ENCODE data around the gene NLRC5. TPM values are rescaled to one million over a fixed set of nuclear protein-coding genes. Genes with fewer than 3 reads are reported as not detected.

NLRC5 gene
- total RNA-seq, 1 experiment from 2014 or later, result 29.4 TPM

DNA sequence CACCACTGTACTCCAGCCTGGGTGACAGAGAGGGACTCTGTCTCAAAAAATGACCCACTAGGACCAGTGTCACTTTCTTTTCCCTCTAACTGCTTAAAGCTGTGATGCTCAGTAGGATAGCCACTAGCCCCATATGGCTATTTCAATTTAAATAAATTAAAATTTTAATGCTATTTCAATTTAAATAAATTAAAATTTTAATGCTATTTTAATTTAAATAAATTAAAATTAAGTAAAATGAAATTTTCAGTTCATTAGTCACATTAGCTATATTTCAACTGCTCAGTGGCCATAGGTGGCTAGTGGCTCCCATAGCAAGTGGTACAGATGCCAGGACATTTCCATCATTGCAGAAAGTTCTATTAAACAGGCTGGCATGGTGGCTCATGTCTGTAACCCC is 43.0 kb downstream of the NLRC5 start:
- DNase-seq (ENCODE audit: low read depth in 1 of 2, low spot score in 2 of 2), result no peak
- Histone ChIP-seq H3K36me3 (peaks cover 69% of the 10 kb centered on the region), H3K4me1 (replicated peaks) (no peaks in the 10 kb centered on the region), H3K27me3 (replicated peaks) (no peaks in the 10 kb centered on the region), H3K27ac (no peak overlapping the region), H3K9me3 (replicated peaks) (no peaks in the 10 kb centered on the region), H3K4me3 (no peak overlapping the region)

DNA sequence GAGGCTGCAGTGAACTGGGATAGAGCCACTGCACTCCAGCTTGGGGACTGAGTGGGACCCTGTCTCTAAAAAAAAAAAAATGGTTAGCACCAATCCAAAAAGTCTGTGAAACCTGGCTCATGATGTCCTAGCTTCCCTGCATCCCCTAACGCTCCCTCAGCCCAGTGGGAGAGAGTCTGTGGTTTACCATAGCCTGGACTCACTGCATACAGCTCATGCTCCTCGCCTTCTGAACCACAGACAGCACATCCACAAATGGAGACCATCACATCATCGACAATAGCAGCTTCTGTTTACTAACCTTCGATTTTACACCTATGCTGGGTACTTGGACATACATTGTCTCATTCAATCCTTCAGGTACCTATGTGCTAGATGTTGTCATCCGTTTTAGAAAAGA is 43.6 kb downstream of the NLRC5 start:
- H3K4me1 ChIP-seq (replicated peaks), result no peaks in the 10 kb centered on the region

DNA sequence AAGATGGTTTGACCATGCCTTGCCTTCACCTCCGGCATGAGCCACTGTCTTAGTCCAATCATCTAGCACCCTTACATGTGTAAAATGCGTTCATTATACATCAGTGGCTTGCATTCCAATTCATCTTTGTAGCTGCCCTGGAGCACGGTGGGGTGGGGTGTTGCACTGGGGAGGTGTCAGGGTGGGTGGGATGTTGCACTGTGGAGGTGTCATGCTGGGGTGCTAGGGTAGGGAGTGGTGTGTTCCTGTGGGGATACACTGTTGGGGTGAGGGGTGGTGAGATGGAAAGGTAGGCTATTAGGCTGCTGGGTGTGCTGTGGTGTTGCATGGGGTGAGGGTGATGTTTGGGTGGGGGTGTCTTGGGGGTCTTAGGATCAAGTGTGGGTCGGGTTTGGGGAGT is 47.0 kb downstream of the NLRC5 start:
- Histone ChIP-seq H3K4me3 (no peak overlapping the region), H3K4me1 (replicated peaks) (no peaks in the 10 kb centered on the region), H3K27ac (no peak overlapping the region), H3K9me3 (replicated peaks) (no peaks in the 10 kb centered on the region), H3K27me3 (replicated peaks) (no peaks in the 10 kb centered on the region), H3K36me3 (peaks cover 75% of the 10 kb centered on the region)
- no peak for DNase-seq (ENCODE audit: low read depth in 1 of 2, low spot score in 2 of 2)

More for the DNA sequence above, 43.6 kb downstream of the NLRC5 start:
- Histone ChIP-seq H3K27ac (no peak overlapping the region), H3K36me3 (peaks cover 70% of the 10 kb centered on the region), H3K4me3 (no peak overlapping the region), H3K9me3 (replicated peaks) (no peaks in the 10 kb centered on the region), H3K27me3 (replicated peaks) (no peaks in the 10 kb centered on the region)
- no peak for DNase-seq (ENCODE audit: low read depth in 1 of 2, low spot score in 2 of 2)

DNA sequence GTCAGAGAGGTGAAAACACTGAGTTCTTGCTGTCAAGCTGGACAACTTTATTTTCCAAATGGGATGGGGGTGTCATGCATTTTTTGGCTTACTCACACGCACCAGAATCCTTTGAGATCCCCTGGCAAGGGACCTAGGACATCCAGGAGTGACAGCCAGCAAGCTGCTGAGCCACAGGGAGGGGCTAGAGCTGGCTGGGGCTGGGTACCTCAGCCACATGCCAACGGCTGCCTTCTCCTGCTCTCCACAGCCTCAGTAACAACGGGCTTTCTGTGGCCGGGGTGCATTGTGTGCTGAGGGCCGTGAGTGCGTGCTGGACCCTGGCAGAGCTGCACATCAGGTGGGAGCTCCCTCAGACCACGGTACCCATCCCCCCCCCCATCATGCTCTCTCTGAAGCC is 47.6 kb downstream of the NLRC5 start:
- Histone ChIP-seq H3K4me1 (replicated peaks) (no peaks in the 10 kb centered on the region), H3K4me3 (no peak overlapping the region), H3K36me3 (peaks cover 71% of the 10 kb centered on the region), H3K27ac (no peak overlapping the region), H3K9me3 (replicated peaks) (no peaks in the 10 kb centered on the region), H3K27me3 (replicated peaks) (no peaks in the 10 kb centered on the region)
- DNase-seq (ENCODE audit: low read depth in 1 of 2, low spot score in 2 of 2), result no peak

DNA sequence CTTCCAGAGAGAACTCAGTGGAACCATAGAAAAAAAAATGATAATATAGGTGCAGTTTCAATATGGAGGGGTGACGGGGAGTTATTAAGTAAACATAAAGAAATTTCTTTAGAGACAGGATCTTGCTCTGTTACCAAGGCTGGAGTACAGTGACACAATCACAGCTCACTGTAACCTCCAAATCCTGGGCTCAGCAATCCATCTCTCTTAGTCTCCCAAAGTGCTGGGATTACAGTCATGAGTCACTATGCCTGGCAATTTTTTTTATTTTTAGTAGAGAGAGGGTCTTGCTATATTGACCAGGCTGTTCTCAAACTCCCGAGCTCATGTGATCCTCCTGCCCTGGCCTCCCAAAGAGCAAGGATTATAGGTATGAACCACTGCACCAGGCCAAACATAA is 48.8 kb downstream of the NLRC5 start:
- H3K4me3 ChIP-seq, result no peak overlapping the region
- H3K27me3 ChIP-seq (replicated peaks), result no peaks in the 10 kb centered on the region
- H3K9me3 ChIP-seq (replicated peaks), result no peaks in the 10 kb centered on the region
- no peak overlapping the region for H3K27ac ChIP-seq
- no peak for DNase-seq (ENCODE audit: low read depth in 1 of 2, low spot score in 2 of 2)
- H3K4me1 ChIP-seq (replicated peaks), result no peaks in the 10 kb centered on the region
- H3K36me3 ChIP-seq, result peaks cover 76% of the 10 kb centered on the region

DNA sequence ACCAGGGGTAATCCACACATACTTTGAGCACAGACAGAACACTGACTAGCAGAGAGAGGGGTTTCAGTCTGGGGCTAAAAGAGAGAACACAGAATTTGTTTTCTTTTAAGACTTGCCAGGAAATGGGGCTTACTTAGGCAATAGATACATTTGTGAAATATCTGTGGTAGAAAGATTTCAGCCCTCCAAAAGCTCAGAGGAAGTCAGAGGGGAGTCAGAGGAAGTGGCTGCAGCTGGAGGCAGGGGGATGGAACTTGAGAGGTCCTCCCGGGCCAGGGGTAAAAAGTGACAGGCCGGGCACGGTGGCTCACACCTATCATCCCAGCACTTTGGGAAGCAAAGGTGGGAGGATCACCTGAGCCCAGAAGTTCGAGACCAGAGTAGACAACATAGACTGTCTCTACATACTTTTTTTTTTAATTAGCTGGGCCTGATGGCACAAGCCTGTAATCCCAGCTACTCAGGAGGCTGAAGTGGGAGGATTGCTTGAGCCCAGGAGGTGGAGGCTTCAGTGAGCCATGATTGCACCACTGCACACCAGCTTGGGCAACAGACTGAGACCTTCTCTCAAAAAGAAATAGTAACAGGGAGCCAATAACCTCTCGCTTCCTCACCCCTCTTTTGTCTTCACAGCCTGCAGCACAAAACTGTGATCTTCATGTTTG is 49.9 kb downstream of the NLRC5 start:
- Histone ChIP-seq H3K27ac (no peak overlapping the region), H3K36me3 (peaks cover 76% of the 10 kb centered on the region), H3K4me3 (no peak overlapping the region), H3K27me3 (replicated peaks) (no peaks in the 10 kb centered on the region), H3K9me3 (replicated peaks) (no peaks in the 10 kb centered on the region), H3K4me1 (replicated peaks) (no peaks in the 10 kb centered on the region)
- DNase-seq (ENCODE audit: low read depth in 1 of 2, low spot score in 2 of 2), result no peak

DNA sequence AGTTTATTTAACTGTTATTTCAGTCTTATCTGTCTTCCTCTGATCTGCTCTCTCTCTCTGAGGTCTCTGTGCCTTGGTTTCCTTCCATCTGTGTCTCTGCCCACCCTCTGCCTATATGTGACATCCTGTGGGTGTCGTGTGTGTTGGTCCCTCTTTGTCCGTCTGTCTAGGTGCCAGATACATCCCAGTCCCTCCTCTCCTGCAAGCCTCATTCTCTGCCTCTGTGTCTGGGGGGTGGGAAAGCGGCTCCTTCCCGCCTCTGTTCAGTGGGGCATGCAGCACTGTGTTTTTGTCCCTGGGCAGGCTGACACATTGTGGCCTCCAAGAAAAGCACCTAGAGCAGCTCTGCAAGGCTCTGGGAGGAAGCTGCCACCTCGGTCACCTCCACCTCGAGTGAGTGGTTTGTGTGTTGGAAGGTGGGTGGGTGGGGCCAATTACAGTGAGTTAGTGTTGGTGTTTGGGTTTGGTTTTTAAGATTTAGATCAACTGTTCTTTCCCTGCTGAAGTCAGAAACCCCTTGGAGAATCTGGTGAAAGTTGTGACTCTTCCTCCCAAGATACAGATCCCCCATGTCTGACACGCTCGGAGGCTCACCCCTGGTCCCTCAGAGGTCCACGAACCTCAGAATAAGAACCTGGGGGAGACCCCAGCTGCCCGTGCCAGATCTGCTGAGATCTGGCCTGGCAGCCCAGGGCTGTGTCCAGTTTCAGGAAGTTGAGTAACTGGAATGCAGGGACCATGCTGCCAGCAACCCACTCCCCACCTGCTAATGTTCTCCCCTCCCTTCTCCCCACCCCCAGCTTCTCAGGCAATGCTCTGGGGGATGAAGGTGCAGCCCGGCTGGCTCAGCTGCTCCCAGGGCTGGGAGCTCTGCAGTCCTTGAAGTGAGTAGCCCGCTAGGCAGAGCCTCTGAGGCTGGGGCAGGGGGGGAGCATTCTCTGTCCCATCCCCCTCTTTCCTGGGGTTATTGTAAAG is 52.1 kb downstream of the NLRC5 start:
- H3K9me3 ChIP-seq (replicated peaks), result no peaks in the 10 kb centered on the region
- no peaks in the 10 kb centered on the region for H3K27me3 ChIP-seq (replicated peaks)
- no peaks in the 10 kb centered on the region for H3K4me1 ChIP-seq (replicated peaks)
- H3K36me3 ChIP-seq, result peaks cover 78% of the 10 kb centered on the region
- H3K27ac ChIP-seq, result no peak overlapping the region
- DNase-seq (ENCODE audit: low read depth in 1 of 2, low spot score in 2 of 2), result no peak
- no peak overlapping the region for H3K4me3 ChIP-seq

DNA sequence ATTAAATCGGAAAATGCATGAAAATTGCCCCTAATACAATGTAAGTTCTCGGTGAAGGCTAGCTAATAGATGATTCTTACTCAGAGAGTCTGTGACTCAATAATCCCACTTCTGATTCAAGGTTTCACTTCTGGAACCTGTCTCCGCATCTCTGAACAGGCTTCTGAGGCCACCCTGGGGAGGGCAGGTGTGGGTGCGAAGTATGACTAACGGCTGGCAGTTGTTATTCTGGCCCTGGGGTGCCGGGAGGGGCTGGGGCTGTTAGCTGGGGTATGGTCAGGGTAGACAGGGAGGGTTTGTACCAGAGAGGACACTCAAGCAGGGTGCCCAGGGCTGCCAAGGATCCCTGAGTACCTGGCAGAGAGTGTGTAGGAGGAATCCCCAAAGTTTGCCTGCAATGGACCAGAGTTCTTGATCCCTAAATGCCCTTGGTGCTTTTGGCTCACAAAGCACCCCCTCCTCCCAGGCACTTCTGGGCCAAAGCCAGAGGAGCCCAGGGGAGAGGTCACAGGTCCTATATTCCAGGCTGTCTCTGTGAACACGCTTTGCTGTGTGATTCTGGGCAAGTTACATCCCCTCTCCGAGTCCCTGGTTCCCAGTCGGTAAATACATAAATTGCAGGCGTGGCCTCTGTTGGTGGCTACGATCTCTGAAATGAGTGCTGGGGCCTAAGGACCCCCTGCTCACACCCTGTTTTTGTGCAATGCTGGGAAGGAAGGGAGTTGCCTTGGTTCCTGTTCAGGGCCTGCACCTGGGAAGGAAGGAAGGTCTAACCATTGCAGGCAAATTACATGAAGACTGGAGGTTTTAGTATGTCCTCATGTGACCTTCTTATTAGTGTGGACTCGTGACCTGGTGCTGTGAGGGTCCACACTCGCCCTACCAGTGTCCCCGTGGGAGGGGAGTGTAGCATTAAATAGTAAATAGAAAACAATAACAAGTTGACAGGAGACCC is 53.1 kb downstream of the NLRC5 start:
- Histone ChIP-seq H3K27ac (no peak overlapping the region), H3K36me3 (peaks cover 79% of the 10 kb centered on the region), H3K4me1 (replicated peaks) (no peaks in the 10 kb centered on the region), H3K4me3 (no peak overlapping the region), H3K27me3 (replicated peaks) (no peaks in the 10 kb centered on the region), H3K9me3 (replicated peaks) (no peaks in the 10 kb centered on the region)
- DNase-seq (ENCODE audit: low read depth in 1 of 2, low spot score in 2 of 2), result no peak

DNA sequence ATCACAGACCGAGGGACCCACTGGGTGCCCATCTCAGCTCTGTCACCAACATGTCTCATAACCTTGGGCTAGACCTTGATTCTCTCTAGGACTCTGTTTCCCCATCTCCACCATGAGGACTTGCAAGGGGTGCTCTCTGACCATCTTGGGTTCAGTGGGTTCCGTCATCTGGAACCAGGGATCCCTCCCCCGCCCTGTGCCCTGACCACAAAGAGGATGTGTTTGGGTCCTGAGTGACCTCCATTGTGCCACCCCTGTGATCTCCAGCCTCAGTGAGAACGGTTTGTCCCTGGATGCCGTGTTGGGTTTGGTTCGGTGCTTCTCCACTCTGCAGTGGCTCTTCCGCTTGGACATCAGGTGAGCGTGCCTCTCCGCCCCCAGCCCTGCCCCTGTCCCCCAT is 53.9 kb downstream of the NLRC5 start:
- H3K9me3 ChIP-seq (replicated peaks), result no peaks in the 10 kb centered on the region
- H3K27me3 ChIP-seq (replicated peaks), result no peaks in the 10 kb centered on the region
- DNase-seq (ENCODE audit: low read depth in 1 of 2, low spot score in 2 of 2), result no peak
- H3K4me3 ChIP-seq, result no peak overlapping the region
- H3K27ac ChIP-seq, result no peak overlapping the region
- H3K4me1 ChIP-seq (replicated peaks), result no peaks in the 10 kb centered on the region
- H3K36me3 ChIP-seq, result peaks cover 78% of the 10 kb centered on the region

DNA sequence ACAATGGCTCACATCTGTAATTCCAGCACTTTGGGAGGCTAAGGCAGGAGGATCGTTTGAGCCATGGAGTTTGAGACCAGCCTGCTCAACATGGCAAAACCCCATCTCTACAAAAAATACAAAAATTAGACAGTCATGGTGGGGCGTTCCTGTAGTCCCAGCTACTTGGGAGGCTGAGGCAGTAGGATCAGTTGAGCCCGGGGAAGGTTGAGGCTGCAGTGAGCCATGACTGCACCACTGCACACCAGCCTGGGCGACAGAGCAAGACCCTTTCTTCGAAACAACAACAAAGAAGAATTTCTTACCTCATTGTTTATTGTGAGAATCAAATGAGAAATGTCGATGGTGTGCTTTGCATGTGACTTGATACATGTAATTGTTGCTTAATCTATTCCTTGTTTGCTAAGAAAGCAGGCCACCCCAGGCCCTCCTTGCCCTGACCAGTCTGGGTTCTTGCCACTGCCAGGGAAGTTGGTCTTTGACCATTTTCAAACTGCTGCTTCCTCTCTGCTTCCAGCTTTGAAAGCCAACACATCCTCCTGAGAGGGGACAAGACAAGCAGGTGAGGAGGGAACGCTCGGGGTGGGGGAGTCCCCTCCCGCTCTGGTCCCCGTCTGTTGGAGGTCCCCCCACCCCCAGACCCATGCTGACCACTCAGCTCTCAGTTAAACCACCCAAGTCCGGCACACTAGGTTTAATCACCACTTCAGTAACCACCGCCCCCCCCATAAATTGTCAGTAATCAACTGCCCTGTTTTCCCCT is 55.8 kb downstream of the NLRC5 start:
- no peaks in the 10 kb centered on the region for H3K27me3 ChIP-seq (replicated peaks)
- H3K27ac ChIP-seq, result no peak overlapping the region
- DNase-seq (ENCODE audit: low read depth in 1 of 2, low spot score in 2 of 2), result no peak
- H3K4me1 ChIP-seq (replicated peaks), result no peaks in the 10 kb centered on the region
- H3K36me3 ChIP-seq, result peaks cover 72% of the 10 kb centered on the region
- no peaks in the 10 kb centered on the region for H3K9me3 ChIP-seq (replicated peaks)
- no peak overlapping the region for H3K4me3 ChIP-seq

DNA sequence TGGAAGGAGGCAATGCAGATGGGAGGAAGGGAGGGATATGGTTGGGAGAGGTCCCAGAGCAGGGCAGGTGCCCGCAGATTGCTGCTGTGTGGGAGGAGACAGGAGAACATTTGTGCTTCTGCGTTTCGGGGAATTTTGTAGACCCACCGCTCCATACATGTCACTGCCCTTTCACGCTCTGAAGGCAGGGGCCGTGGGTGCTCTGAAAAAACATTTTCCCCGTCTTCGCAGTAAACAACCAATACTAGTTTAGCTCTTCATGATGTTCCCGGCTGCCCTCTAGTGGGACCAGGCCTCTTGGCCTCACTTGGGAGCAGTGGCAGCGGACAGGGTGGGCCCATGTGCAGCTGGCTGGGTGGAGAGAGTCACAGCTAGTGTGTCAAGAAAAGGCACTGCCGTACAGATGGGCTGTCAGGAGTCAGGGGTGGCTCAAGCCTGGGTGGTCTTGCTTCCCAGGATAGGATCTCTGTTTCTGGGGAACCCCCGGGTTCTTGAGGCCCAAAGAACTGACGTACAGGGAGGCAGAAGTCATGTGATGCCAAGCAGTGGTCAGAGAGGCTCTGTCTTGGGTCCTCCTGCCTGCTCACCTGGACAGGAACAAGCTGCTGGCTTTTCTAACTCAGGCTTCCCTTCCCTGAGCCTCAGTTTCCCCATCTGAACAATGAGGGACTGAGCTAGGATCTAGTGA is 56.5 kb downstream of the NLRC5 start:
- Histone ChIP-seq H3K27me3 (replicated peaks) (no peaks in the 10 kb centered on the region), H3K4me1 (replicated peaks) (no peaks in the 10 kb centered on the region), H3K9me3 (replicated peaks) (no peaks in the 10 kb centered on the region), H3K27ac (no peak overlapping the region), H3K36me3 (peaks cover 69% of the 10 kb centered on the region), H3K4me3 (no peak overlapping the region)
- no peak for DNase-seq (ENCODE audit: low read depth in 1 of 2, low spot score in 2 of 2)

DNA sequence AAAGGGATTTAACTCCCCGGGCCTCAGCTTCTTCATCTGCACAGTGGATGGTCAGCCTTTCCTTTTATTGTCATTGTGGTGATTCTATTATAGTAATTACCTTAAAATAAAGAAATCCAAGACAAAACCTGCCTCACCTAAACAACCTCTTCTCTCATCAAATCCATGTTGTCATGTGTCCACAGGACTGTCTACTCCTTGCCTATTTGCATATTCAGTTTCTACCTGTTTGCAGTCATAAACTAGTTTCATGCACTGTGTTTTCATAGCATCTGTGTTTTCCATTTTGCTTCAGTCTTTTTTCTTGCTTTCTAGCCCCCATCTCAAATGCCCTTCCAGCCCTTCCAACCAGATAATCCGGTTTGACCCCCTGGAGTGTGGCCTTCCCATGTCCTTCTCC is 58.7 kb downstream of the NLRC5 start:
- no peaks in the 10 kb centered on the region for H3K9me3 ChIP-seq (replicated peaks)
- H3K36me3 ChIP-seq, result peaks cover 63% of the 10 kb centered on the region
- H3K4me3 ChIP-seq, result no peak overlapping the region

More for the DNA sequence above, 58.7 kb downstream of the NLRC5 start:
- DNase-seq (ENCODE audit: low read depth in 1 of 2, low spot score in 2 of 2), result no peak
- no peaks in the 10 kb centered on the region for H3K4me1 ChIP-seq (replicated peaks)
- no peak overlapping the region for H3K27ac ChIP-seq
- H3K27me3 ChIP-seq (replicated peaks), result no peaks in the 10 kb centered on the region
